GM21447 (cell line): ENCODE measurements around the gene RCAN3.

Experiments
- ATAC-seq: cut with Tn5 transposase; IDR thresholded peaks from one replicate; pipeline ENCODE4 v1.9.1; 2021; ENCODE audit not compliant: unreplicated experiment

The RCAN3 gene

DNA sequence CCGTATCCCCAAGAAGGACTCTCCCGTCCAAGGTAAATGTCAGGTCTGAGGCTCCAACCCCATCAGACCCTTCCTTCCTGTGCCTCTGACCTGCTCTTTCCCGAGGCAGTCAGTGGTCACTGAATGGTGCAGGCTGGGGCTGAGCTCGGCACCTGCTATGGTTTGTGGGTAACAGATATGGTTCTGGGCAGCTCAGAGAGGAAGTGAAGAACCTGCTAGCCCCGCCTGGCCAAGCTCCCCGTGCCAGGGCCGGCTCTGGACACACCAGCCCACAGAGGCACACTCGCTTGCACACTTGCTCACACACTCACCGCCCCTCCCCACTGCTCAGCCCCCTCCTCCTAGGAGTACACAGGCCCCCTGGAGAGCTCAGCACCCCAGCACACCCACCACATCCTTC is 69.7 kb downstream of the RCAN3 start:
- no peak for ATAC-seq

DNA sequence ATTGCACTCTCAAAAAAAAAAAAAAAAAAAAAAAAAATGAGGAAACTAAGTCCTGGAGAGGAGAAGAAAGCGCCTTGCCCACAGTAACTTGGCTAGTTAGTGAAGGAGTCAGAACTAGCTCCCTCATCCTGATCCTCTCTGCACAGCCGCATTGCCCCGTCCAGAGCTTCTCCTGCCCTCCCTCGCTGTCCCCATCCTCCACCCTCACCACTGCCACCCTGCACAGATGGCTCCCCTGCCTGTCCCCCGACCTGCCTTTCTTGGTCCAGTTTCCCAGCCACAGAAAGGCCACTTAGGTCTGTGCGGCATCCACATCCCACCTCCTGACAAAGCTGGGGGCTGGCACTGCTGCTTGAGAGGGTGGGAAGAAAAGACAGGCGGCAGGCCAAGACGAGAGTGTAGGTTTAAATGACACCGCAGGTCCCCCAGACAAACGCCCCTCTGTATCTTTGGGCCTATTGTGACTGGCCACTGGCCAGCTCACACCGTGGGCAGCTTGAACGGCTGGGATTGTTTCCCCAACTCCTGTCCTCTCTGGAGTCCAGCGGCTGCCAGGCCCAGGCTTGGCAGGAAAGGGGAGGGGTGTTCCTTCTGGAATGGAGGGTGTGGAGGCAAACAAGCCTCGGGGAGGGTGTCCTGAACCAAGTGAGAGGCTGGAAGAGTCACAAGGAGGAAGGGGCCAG is 73.4 kb downstream of the RCAN3 start:
- no peak for ATAC-seq

GRCh38 chr1:24578846-24579245 is 76.2 kb downstream of the RCAN3 start:
- no peak for ATAC-seq

DNA sequence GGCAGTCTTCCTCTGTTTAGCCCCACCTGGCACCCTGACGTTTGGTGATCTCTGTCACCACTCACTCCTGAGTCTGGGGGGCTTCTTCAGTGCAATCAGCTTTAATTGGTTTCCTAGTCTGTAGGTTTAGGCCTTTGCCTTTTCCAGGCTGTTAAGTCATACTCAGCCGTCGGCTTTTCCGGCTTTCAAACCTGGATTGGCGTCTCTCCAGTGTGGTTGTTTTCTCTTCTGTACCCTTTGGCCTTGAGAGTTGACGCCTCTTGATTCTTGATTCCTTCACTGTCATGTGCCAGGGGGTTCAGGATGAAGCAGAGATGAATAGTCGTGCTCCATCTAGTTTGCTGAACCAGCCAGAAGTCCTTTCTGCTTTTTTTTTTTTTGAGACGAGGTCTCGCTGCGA is 78.1 kb downstream of the RCAN3 start:
- ATAC-seq, result no peak

- ATAC-seq, result no peak
Observed at GRCh38 chr1:24584171-24584647, 81.6 kb downstream of the RCAN3 start.

- no peak for ATAC-seq
Observed at GRCh38 chr1:24586119-24586518, 83.5 kb downstream of the RCAN3 start.

DNA sequence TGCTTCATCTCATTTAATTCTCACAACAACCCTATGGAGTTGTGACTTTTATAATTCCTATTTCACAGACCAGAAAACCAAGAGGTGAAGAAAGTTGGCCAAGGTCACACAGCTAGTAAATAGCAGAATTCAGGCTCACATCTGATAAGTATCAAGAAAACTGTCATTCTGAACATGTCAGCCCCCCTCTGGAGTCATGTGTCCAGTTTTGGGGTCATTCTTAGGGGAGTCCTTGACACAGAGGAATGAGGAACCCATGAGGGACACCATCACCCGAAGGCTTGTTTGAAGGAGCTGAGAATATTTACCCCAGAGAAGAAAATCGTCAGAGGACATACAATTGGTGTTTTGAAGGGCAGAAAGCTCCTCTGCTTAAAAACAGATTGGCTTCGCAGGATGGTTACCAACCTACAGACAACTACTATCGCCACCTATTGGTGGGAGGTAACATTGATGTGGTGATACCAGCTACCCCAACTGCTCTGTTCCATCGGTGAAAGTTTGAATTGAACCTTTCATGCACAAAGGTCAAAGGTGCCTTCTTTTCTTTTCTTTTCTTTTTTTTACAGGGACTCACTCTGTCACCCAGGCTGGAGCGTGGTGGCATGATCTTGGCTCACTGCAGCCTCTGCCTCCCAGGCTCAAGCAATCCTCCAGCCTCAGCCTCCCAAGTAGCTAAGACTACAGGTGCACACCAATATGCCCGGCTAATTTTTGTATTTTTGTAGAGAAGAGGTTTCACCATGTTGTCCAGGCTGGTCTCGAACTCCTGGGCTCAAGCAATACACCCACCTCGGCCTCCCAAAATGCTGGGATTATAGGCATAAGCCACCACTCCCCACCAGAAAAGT is 84.6 kb downstream of the RCAN3 start:
- ATAC-seq, result no peak

GRCh38 chr1:24588573-24588972 is 85.9 kb downstream of the RCAN3 start:
- ATAC-seq, result no peak

GRCh38 chr1:24589200-24589599 is 86.6 kb downstream of the RCAN3 start:
- ATAC-seq, result no peak
